GM12874 (cell line): ENCODE data around the gene FAM83G.

Source experiments
- TF ChIP-seq, protein P1 (sequence below): IDR thresholded peaks from 2 replicates; pipeline ENCODE4 v1.5.1; 2011; ENCODE audit warnings: low read depth, mild to moderate bottlenecking, control low read depth, low read length, moderate library complexity; ENCODE audit not compliant: insufficient read depth

Gene FAM83G

DNA sequence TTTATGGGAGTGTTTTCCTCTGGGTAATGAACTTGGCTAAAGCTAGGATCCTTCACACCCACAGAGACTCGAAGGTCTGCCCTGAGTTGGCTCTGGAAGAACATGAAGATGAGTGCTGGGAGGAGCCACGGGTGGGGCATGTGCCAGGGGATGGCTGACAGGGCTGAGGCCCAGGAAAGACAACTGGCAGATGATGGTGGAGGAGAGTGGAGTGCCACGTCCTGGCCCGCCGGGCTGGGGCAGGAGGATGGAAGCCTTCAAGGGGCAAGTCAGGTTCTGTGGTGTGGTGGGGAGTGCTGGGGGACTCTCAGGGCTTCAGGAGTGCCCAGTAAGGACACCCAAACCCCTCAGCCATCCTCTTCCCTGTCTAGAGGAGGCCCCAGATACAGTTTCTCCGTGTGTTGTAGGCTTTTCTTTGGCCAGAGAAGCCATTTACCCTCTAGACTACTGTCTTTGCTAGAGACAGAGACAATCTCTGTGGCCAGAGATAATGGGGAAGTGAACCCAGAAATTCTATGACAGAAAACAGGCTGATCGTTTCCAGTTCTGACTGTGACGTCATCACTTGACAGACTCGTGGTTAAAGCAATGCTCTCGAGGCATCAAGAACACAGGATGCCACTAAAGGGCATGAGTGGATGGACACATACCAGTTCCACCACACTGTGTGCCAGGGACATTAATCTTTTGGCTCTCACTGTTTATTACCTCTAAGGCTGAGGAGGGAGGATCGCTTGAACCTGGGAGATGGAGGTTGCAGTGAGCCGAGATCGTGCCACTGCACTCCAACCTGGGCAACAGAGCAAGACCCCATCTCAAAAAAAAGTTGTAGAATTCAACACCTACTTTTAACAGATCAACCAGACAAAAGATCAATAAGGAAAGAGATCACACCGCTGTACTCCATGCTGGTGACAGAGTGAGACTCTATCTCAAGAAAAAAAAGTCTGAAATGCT, 71.2 kb downstream of the FAM83G start:
- TF ChIP-seq, protein P1, sequence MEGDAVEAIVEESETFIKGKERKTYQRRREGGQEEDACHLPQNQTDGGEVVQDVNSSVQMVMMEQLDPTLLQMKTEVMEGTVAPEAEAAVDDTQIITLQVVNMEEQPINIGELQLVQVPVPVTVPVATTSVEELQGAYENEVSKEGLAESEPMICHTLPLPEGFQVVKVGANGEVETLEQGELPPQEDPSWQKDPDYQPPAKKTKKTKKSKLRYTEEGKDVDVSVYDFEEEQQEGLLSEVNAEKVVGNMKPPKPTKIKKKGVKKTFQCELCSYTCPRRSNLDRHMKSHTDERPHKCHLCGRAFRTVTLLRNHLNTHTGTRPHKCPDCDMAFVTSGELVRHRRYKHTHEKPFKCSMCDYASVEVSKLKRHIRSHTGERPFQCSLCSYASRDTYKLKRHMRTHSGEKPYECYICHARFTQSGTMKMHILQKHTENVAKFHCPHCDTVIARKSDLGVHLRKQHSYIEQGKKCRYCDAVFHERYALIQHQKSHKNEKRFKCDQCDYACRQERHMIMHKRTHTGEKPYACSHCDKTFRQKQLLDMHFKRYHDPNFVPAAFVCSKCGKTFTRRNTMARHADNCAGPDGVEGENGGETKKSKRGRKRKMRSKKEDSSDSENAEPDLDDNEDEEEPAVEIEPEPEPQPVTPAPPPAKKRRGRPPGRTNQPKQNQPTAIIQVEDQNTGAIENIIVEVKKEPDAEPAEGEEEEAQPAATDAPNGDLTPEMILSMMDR = no peak

- TF ChIP-seq, protein P1 = no peak
Observed at GRCh38 chr17:18932360-18933055, 72.1 kb downstream of the FAM83G start.

DNA sequence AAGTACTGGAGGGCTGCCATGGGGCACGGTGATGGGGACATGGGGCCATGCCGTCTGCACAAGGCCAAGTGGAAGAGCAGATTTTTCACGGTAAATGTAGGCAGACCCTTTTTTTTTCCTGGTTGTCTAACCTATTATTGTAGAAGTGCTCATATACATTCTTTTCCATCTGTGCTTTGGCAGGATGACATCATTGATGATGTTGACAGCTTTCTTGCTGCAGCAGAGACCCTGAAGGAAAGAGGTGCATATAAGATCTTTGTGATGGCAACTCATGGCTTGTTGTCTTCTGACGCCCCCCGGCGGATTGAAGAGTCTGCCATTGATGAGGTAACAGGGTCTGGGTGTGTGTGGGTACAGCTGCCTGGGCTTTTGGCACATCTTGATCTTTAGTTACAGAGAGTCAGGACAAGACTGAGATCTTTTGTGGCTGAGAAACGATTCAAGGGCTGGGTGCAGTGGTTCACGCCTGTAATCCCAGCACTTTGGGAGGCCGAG, 75.9 kb downstream of the FAM83G start:
- TF ChIP-seq, protein P1 = no peak

GRCh38 chr17:18925187-18925586, 79.4 kb downstream of the FAM83G start:
- TF ChIP-seq, protein P1 = no peak

- TF ChIP-seq, protein P1 = no peak
Observed at GRCh38 chr17:18921912-18922451, 82.6 kb downstream of the FAM83G start.

GRCh38 chr17:18921485-18921884, 83.1 kb downstream of the FAM83G start:
- TF ChIP-seq, protein P1 = no peak

DNA sequence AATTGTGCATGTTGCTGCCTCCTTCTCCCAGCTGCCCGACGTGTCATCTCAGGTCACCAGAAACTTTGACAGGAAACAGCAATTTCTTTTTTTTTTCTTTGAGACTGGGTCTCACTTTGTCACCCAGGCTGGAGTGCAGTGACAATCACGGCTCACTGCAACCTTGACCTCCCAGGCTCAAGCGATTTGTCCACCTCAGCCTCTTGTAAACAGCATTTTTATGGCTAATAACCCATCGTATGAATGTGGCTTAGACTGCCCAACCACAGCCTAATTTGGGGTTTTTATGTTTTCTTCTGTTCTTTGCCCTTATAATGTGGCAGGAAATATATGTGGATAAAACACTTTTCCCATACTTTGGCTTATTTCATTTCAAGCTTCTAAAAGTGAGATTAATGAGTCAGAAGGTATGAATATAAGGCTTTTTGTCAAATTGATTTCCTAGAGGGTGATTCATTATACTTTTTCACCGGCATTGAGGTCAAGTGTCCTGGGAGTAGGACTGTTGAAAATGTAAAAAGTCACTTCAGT, 83.6 kb downstream of the FAM83G start:
- TF ChIP-seq, protein P1 = no peak
